ENCODE data around the gene GALNT6.

DNA sequence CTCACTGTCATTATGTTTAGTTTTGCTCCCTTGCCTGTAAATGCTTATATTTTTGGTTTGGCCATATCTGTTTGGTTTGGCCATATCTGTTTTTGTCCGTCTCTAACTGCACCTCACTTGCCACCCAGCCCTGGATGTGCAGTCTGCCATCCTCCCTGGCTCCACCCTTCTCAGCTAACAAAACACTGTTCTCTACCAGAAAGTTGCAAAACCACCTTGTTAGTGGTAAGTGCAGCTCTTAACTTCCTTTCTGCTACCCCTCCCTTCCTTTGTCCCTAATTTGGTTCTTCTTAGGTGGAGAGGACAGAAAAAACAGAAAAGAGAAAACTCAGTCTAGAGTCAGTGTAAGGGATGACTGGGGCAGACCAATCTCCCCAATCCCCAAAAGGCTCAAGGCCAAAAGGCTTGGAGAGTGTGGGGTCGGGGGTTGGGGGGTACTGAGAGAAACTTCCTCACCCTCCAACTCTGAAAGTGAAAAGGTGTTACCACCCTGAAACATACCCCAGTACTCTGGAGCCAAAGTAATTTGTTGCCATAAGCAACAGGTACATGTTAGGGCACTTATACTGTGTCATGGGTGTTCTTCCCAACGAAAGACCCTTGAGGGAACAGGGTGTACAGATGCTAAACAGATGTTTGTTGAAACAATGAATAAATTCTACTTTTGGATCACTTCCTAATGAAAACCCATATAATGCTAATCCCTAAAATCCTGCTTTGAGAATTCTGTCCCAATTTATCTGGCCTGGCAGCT lies 72.2 kb downstream of the GALNT6 start:
- TF ChIP-seq, protein P1, sequence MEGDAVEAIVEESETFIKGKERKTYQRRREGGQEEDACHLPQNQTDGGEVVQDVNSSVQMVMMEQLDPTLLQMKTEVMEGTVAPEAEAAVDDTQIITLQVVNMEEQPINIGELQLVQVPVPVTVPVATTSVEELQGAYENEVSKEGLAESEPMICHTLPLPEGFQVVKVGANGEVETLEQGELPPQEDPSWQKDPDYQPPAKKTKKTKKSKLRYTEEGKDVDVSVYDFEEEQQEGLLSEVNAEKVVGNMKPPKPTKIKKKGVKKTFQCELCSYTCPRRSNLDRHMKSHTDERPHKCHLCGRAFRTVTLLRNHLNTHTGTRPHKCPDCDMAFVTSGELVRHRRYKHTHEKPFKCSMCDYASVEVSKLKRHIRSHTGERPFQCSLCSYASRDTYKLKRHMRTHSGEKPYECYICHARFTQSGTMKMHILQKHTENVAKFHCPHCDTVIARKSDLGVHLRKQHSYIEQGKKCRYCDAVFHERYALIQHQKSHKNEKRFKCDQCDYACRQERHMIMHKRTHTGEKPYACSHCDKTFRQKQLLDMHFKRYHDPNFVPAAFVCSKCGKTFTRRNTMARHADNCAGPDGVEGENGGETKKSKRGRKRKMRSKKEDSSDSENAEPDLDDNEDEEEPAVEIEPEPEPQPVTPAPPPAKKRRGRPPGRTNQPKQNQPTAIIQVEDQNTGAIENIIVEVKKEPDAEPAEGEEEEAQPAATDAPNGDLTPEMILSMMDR (conservative IDR thresholded peaks at IDR 0.05 in 1 of 2, IDR thresholded peaks at IDR 0.05 in 1 of 2; ENCODE audit: extremely low read depth in 1 of 2, insufficient read depth in 1 of 2, low read depth in 1 of 2, low read length in 2 of 2), result no peak
- no peak for TF ChIP-seq EZH2 (IDR thresholded peaks at IDR 0.05; ENCODE audit: borderline replicate concordance, low read length)

All from mammary epithelial cell (primary cell).